ENCODE measurements around the gene DHX38.

DNA sequence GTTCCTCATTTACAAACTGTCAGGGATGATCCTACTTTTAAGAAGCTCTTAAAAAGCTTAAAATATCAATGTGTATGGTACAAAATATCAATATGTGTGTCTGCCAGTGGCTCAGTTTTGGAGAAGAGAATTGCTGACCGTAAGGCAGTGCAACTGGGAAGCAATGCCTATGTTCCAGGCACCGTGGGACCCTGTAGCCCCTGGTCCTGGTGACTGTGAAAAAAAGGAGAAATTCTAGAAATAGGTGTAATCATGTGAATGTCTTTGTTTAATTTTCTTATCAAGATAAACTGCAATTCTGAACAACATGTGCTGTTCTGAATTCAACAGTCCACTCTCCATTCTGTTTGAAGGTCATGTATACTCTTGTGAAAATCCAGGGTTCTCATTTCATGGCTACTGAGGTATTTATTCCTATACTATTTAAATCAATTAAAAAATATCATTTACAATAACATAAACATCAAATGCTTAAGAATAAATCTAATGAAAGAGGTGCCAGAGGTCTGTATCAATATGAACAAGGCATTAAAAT is 48.8 kb upstream of the DHX38 start:
- TF ChIP-seq, protein P1, sequence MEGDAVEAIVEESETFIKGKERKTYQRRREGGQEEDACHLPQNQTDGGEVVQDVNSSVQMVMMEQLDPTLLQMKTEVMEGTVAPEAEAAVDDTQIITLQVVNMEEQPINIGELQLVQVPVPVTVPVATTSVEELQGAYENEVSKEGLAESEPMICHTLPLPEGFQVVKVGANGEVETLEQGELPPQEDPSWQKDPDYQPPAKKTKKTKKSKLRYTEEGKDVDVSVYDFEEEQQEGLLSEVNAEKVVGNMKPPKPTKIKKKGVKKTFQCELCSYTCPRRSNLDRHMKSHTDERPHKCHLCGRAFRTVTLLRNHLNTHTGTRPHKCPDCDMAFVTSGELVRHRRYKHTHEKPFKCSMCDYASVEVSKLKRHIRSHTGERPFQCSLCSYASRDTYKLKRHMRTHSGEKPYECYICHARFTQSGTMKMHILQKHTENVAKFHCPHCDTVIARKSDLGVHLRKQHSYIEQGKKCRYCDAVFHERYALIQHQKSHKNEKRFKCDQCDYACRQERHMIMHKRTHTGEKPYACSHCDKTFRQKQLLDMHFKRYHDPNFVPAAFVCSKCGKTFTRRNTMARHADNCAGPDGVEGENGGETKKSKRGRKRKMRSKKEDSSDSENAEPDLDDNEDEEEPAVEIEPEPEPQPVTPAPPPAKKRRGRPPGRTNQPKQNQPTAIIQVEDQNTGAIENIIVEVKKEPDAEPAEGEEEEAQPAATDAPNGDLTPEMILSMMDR (IDR thresholded peaks at IDR 0.05), result no peak
- no peak for TF ChIP-seq EZH2 (IDR thresholded peaks at IDR 0.05)

Measured in neural progenitor cell (in vitro differentiated cells).